ENCODE measurements around the gene SLC25A27.

The SLC25A27 gene

GRCh38 chr6:46618726-46619125 lies 34.0 kb upstream of the SLC25A27 start:
- Histone ChIP-seq H3K4me3 (no peak overlapping the region), H3K36me3 (no peaks in the 10 kb centered on the region), H3K4me1 (no peaks in the 10 kb centered on the region), H3K27ac (no peak overlapping the region), H3K9me3 (peaks cover 0 to 6% (median 0%) of the 10 kb centered on the region in 3 donors), H3K27me3 (no peaks in the 10 kb centered on the region)
- TF ChIP-seq CTCF (IDR thresholded peaks at IDR 0.05), result no peak
- no peak for DNase-seq
- intact Hi-C loops (cut with DNase I; ENCODE audit: low total_unique reads), result no loop called here

- H3K36me3 ChIP-seq, result no peaks in the 10 kb centered on the region
- H3K4me1 ChIP-seq, result peaks cover 0 to 11% (median 6%) of the 10 kb centered on the region in 4 donors
- intact Hi-C loops (cut with DNase I; ENCODE audit: low total_unique reads), result loop anchor here (5.0 to 10.0 kb wide), 3 partner anchors 132 to 532 kb away; partner anchors contain the start of gene RCAN2
- peaks cover 0 to 6% (median 0%) of the 10 kb centered on the region in 3 donors for H3K9me3 ChIP-seq
- DNase-seq, result no peak
- H3K27ac ChIP-seq, result peak overlapping the region; percentile 32 to 34
- H3K4me3 ChIP-seq, result peak overlapping the region; percentile 26 to 29
- H3K27me3 ChIP-seq, result no peaks in the 10 kb centered on the region
- TF ChIP-seq CTCF (IDR thresholded peaks at IDR 0.05), result peak; percentile 65 to 88
Measured at GRCh38 chr6:46626228-46626909, 26.4 kb upstream of the SLC25A27 start.

DNA sequence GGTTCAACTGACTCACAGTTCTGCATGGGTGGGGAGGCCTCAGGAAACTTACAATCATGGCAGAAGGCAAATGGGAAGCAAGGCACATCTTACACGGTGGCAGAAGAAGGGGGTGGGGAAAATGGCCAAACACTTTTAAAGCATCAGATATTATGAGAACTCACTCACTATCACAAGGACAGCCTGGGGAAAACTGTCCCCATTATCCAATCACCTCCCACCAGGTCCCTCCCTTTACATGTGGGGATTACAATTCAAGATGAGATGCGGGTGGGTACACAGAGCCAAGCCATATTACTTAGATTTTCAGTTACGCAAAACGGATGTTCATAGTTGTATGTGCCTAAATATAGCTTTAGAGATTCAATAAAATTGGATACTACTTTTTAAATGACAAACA lies 25.8 kb upstream of the SLC25A27 start:
- no peaks in the 10 kb centered on the region for H3K27me3 ChIP-seq
- no peak for DNase-seq
- no peak overlapping the region for H3K4me3 ChIP-seq
- H3K27ac ChIP-seq, result peak overlapping the region in 1 of 2 donors; percentile 32
- peaks cover 0 to 11% (median 6%) of the 10 kb centered on the region in 4 donors for H3K4me1 ChIP-seq
- no peaks in the 10 kb centered on the region for H3K36me3 ChIP-seq
- peaks cover 0 to 3% (median 0%) of the 10 kb centered on the region in 3 donors for H3K9me3 ChIP-seq
- intact Hi-C loops (cut with DNase I; ENCODE audit: low total_unique reads), result loop anchor here (5.0 to 10.0 kb wide), 3 partner anchors 132 to 532 kb away; partner anchors contain the start of gene RCAN2
- TF ChIP-seq CTCF (IDR thresholded peaks at IDR 0.05), result no peak

- H3K4me1 ChIP-seq, result peaks cover 0 to 11% (median 6%) of the 10 kb centered on the region in 4 donors
- no peak for DNase-seq
- TF ChIP-seq CTCF (IDR thresholded peaks at IDR 0.05), result no peak
- no peak overlapping the region for H3K4me3 ChIP-seq
- no peaks in the 10 kb centered on the region for H3K27me3 ChIP-seq
- intact Hi-C loops (cut with DNase I; ENCODE audit: low total_unique reads), result loop anchor here (5.0 to 10.0 kb wide), 3 partner anchors 134 to 534 kb away; partner anchors contain the start of gene RCAN2
- H3K36me3 ChIP-seq, result no peaks in the 10 kb centered on the region
- H3K9me3 ChIP-seq, result no peaks in the 10 kb centered on the region
- H3K27ac ChIP-seq, result peak overlapping the region in 1 of 2 donors; percentile 13
Measured at GRCh38 chr6:46628498-46628897, 24.3 kb upstream of the SLC25A27 start.

GRCh38 chr6:46628976-46629375 lies 23.8 kb upstream of the SLC25A27 start:
- intact Hi-C loops (cut with DNase I; ENCODE audit: low total_unique reads), result loop anchor here (5.0 to 10.0 kb wide), 3 partner anchors 134 to 534 kb away; partner anchors contain the start of gene RCAN2
- H3K4me3 ChIP-seq, result no peak overlapping the region
- H3K9me3 ChIP-seq, result no peaks in the 10 kb centered on the region
- H3K27ac ChIP-seq, result no peak overlapping the region
- TF ChIP-seq CTCF (IDR thresholded peaks at IDR 0.05), result no peak
- peaks cover 0 to 11% (median 6%) of the 10 kb centered on the region in 4 donors for H3K4me1 ChIP-seq
- DNase-seq, result no peak
- H3K27me3 ChIP-seq, result no peaks in the 10 kb centered on the region
- no peaks in the 10 kb centered on the region for H3K36me3 ChIP-seq
